Heart left ventricle (tissue), 16 donors: Measurements from ENCODE around the gene STRADA. TPM values are rescaled to one million over a fixed set of nuclear protein-coding genes. Genes with fewer than 3 reads are reported as not detected.

Experiments
- ATAC-seq, 4 donors: fragments of 200-7000 bp; cut with Tn5 transposase; one replicate each; pipeline ENCODE4 v1.9.1; 2020 to 2022; ENCODE audit warnings: moderate library complexity in 4 of 4, mild to moderate bottlenecking in 3 of 4, moderate number of reproducible peaks in 1 of 4
- DNase-seq, 5 donors: peaks; one replicate each; pipeline ENCODE4 v3.0.0-alpha.2; 2020
- H3K27ac ChIP-seq, 12 donors: fragments of 200-600 bp; sonication (generic) in 4 of 12; one replicate each; pipeline versions ENCODE4 v1.5.0 to v1.8.0; 2016 to 2022; ENCODE audit warnings: mild to moderate bottlenecking in 2 of 12
- H3K27me3 ChIP-seq, 9 donors: fragments of 200-600 bp; sonication (generic) in 2 of 9; one replicate each; pipeline versions ENCODE4 v1.5.1 to v1.8.0; 2016 to 2022; ENCODE audit warnings: mild to moderate bottlenecking in 3 of 9
- H3K36me3 ChIP-seq, 9 donors: fragments of 200-600 bp; sonication (generic) in 2 of 9; one replicate each; pipeline versions ENCODE4 v1.5.0 to v1.8.0; 2018 to 2022; ENCODE audit warnings: mild to moderate bottlenecking in 2 of 9
- H3K4me1 ChIP-seq, 12 donors: fragments of 200-600 bp; sonication (generic) in 4 of 12; one replicate each; pipeline versions ENCODE4 v1.5.0 to v1.8.0; 2016 to 2022; ENCODE audit warnings: mild to moderate bottlenecking in 3 of 12
- H3K4me3 ChIP-seq, 12 donors: fragments of 200-600 bp; sonication (generic) in 4 of 12; one replicate each; pipeline versions ENCODE4 v1.5.0 to v1.8.0; 2017 to 2022; ENCODE audit warnings: mild to moderate bottlenecking in 9 of 12, moderate library complexity in 4 of 12
- H3K9me3 ChIP-seq, 12 donors: fragments of 200-600 bp; sonication (generic) in 4 of 12; one replicate each; pipeline versions ENCODE4 v1.5.0 to v1.8.0; 2016 to 2022; ENCODE audit warnings: mild to moderate bottlenecking in 1 of 12
- POLR2A ChIP-seq, 2 donors: fragments of 450-650 bp; IDR thresholded peaks; one replicate each; pipeline ENCODE4 v1.6.1; 2017; ENCODE audit warnings: antibody characterized with exemption in 2 of 2, mild to moderate bottlenecking in 2 of 2, moderate library complexity in 2 of 2
- WGBS, 4 donors: extraction: QIAGEN DNeasy Blood & Tissue Kit in 2 of 4; methylation state at CpG; one replicate each; pipeline versions ENCODE4 v1.1.5 to v1.1.7; 2013 to 2018; 5-methylcytosine and 5-hydroxymethylcytosine counted together
- intact Hi-C, 10 donors: fragments of 100-400 bp; cut with DNase I; formaldehyde crosslinking; loops; one replicate each; pipeline versions ENCODE4 v1.11.1 to v1.14.2; 2022
- polyA plus RNA-seq, 2 donors: library from polyadenylated mRNA; stranded (reverse); fragments of 200-250 nt; gene quantifications; one replicate each; pipeline ENCODE4 v1.2.3, GENCODE V29; 2013
- total RNA-seq, 9 donors: library from RNA; depleted of rRNA in 2 of 9; stranded (reverse); fragments of >200 nt in 2 of 9; fragmentation: NEBNext Ultra II Directional in 3 of 9; extraction: Animal tissue kit (Norgen Biotek cat#: 25700) in 3 of 9; gene quantifications; one replicate each; pipeline versions ENCODE4 v1.1.0 to v1.2.4, GENCODE V29; 2016 to 2023
- TF ChIP-seq, protein P1 (sequence below), 12 donors: fragments of 200-600 bp; sonication (generic) in 4 of 12; IDR thresholded peaks; one replicate each; pipeline versions ENCODE4 v1.5.0 to v1.8.0; 2018 to 2022; ENCODE audit warnings: antibody characterized with exemption in 12 of 12, mild to moderate bottlenecking in 5 of 12
- donor health status: ischemic (EF 13 %, LVEDD 7.1; RV severe dilation, severe dysfunction).
- donor health status: healthy with polysubstance abuse.
- donor health status: DM: no; HTN: yes; CAD: no.
- donor health status: DM: no; HTN: no; CAD: no.
- donor health status: ischemic (EF 25% LVEDD 6.9; RV normal size, moderate dysfunction).
- donor health status: ischemic (EF 25% LVEDD 5.7; RV mildly dilated, moderate dysfunction).
- donor health status: healthy.
- donor health status: DM: yes; HTN: yes; CAD: no.
- donor health status: ischemic (EF 35%, LVEDD 5.7; RV mildly dilated, moderate dysfunction).
- donor health status: nonischemic (EF 11% LVEDD 7.7; RV severe dilation, severe dysfunction).
- donor health status: DM: yes; HTN: yes; CAD: no.
- donor health status: PGD.
- donor health status: ischemic (EF 29% LVEDD 5.4; RV normal size, mild dysfunction).
- donor health status: nonischemic (EF 23%, LVEDD 6.1; RV moderate dilation, normal function).

STRADA gene
- total and polyA plus RNA-seq, 11 donors, result 10.2 to 26.1 (median 15.4) TPM

DNA sequence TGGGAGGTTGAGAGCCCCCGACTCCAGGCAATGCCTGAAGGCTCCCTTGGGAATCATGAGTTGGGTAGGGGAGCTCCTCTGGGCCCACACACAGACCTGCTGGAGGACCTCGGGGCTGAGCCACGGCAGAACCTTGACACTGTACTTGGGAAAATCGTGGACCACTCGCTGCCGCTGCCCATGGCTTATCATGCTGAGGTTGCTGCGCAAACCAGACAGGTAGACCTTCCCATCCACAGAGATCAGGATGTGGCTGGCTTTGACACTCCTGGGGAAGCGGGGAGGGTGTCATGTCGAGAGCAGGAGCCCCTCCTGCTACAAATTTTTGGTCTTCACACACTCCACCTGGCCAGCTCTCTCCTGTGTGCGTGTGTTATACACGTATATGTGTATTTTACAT is 34.4 kb downstream of the STRADA start:
- DNase-seq (no peak), ATAC-seq (no peak)
- 91 to 94% (median 92%) methylated on average over 11 of the region's 11 CpGs for WGBS, 4 donors
- H3K27ac ChIP-seq, result peak overlapping the region in 1 of 12 donors; percentile 64
- intact Hi-C loops, result no loop called here
- TF ChIP-seq, protein P1, sequence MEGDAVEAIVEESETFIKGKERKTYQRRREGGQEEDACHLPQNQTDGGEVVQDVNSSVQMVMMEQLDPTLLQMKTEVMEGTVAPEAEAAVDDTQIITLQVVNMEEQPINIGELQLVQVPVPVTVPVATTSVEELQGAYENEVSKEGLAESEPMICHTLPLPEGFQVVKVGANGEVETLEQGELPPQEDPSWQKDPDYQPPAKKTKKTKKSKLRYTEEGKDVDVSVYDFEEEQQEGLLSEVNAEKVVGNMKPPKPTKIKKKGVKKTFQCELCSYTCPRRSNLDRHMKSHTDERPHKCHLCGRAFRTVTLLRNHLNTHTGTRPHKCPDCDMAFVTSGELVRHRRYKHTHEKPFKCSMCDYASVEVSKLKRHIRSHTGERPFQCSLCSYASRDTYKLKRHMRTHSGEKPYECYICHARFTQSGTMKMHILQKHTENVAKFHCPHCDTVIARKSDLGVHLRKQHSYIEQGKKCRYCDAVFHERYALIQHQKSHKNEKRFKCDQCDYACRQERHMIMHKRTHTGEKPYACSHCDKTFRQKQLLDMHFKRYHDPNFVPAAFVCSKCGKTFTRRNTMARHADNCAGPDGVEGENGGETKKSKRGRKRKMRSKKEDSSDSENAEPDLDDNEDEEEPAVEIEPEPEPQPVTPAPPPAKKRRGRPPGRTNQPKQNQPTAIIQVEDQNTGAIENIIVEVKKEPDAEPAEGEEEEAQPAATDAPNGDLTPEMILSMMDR (IDR thresholded peaks at IDR 0.05), result no peak
- no peak for TF ChIP-seq POLR2A (IDR thresholded peaks at IDR 0.05)
- H3K27me3 ChIP-seq, result no peaks in the 10 kb centered on the region
- H3K9me3 ChIP-seq, result no peaks in the 10 kb centered on the region
- H3K4me3 ChIP-seq, result no peak overlapping the region
- H3K36me3 ChIP-seq, result peaks cover 0 to 97% (median 86%) of the 10 kb centered on the region in 9 donors
- H3K4me1 ChIP-seq, result peaks cover 0 to 25% (median 0%) of the 10 kb centered on the region in 12 donors

- ATAC-seq (no peak), DNase-seq (no peak)
- H3K27me3 ChIP-seq, result no peaks in the 10 kb centered on the region
- 78 to 88% (median 81%) methylated on average over 7 of the region's 7 CpGs for WGBS, 4 donors
- H3K27ac ChIP-seq, result peak overlapping the region in 1 of 12 donors; percentile 64
- no peaks in the 10 kb centered on the region for H3K9me3 ChIP-seq
- TF ChIP-seq POLR2A (IDR thresholded peaks at IDR 0.05), result no peak
- TF ChIP-seq, protein P1 (IDR thresholded peaks at IDR 0.05), result no peak
- peaks cover 0 to 30% (median under 1%) of the 10 kb centered on the region in 12 donors for H3K4me1 ChIP-seq
- H3K36me3 ChIP-seq, result peaks cover 0 to 91% (median 79%) of the 10 kb centered on the region in 9 donors
- no peak overlapping the region for H3K4me3 ChIP-seq
- intact Hi-C loops, result no loop called here
Measured at GRCh38 chr17:63706336-63707082, 35.1 kb downstream of the STRADA start.

DNA sequence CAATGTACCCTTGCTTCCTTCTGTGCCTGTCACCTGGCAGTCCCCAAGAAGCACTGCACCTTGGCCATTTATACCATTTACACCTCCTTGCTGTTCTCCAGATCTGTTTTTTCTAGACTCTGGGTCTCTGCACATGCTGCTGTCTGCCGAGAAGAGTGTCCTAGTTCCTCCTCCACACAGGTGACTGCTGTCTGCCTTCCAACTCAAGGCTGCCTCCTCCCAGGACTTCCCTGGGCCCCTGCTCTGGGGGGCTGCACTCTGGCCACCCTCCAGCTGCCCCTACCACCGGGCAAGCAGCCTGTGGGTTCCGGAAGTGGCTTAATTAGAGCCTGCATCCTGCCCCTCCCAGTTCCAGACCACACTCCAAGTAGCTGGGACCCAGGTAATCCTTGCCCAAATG is 35.9 kb downstream of the STRADA start:
- peaks cover 0 to 38% (median 9%) of the 10 kb centered on the region in 12 donors for H3K4me1 ChIP-seq
- no peaks in the 10 kb centered on the region for H3K27me3 ChIP-seq
- intact Hi-C loops, result no loop called here
- no peaks in the 10 kb centered on the region for H3K9me3 ChIP-seq
- TF ChIP-seq POLR2A (IDR thresholded peaks at IDR 0.05), result no peak
- TF ChIP-seq, protein P1 (IDR thresholded peaks at IDR 0.05), result no peak
- peaks cover 0 to 82% (median 71%) of the 10 kb centered on the region in 9 donors for H3K36me3 ChIP-seq
- ATAC-seq (no peak), DNase-seq (no peak)
- no peak overlapping the region for H3K4me3 ChIP-seq
- 42 to 60% (median 52%) methylated on average over 3 of the region's 3 CpGs for WGBS, 4 donors
- peak overlapping the region in 1 of 12 donors; percentile 64 for H3K27ac ChIP-seq

GRCh38 chr17:63704836-63705235 is 36.8 kb downstream of the STRADA start:
- intact Hi-C loops, result loop anchor here in 2 of 10 donors (5.0 kb wide), 2 partner anchors 37 to 83 kb away; partner anchors contain the start of genes MAP3K3 (in 1 of the 2) and STRADA (in 1 of the 2)
- Histone ChIP-seq H3K36me3 (peaks cover 0 to 74% (median 62%) of the 10 kb centered on the region in 9 donors), H3K9me3 (no peaks in the 10 kb centered on the region), H3K27me3 (no peaks in the 10 kb centered on the region), H3K4me1 (peaks cover 0 to 38% (median 12%) of the 10 kb centered on the region in 12 donors), H3K27ac (peak overlapping the region in 1 of 12 donors; percentile 15), H3K4me3 (no peak overlapping the region)
- ATAC-seq, result no peak
- 89 to 93% (median 91%) methylated on average over 9 of the region's 9 CpGs for WGBS, 4 donors
- TF ChIP-seq POLR2A (IDR thresholded peaks at IDR 0.05), result no peak
- TF ChIP-seq, protein P1 (IDR thresholded peaks at IDR 0.05), result no peak
- DNase-seq, result no peak
